Measurements from ENCODE around the gene ARHGAP35. TPM values are rescaled to one million over a fixed set of nuclear protein-coding genes. Genes with fewer than 3 reads are reported as not detected.

The ARHGAP35 gene
- total and polyA plus RNA-seq, 2 experiments from 2014 or later, result 13.6 to 57.7 TPM

DNA sequence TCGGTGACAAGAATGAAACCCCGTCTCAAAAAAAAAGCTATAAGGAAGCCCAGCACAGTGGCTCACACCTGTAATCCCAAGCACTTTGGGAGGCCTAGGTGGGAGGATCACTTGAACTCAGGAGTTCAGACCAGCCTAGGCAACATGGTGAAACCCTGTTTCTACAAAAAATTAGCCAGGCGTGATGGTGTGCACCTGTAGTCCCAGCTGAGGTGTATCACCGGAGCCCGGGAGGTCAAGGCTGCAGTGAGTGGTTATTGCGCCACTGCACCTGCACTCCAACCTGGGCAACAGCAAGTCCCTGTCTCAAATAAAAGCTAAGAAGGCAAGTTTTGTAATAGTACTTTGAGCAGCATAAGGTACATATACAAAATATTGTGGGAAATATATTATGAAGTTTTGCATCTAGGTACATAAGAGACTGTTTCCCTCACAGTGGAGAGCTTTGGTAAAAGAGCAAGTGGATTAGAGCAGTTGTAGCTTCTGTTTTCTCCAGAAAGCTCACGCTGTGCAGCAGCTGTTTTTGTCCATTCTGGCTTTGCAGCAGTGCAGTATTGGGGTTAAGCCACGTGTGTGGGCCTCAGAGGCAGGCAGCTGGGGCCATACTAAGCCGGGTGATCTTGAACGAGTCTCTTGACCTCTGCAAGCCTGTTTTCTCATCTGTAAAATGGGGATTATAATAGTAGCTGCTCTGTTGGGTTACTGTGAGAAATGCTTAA lies 35.4 kb downstream of the ARHGAP35 start:
- Mint-ChIP-seq H3K27ac (no peak overlapping the region; the same call in 1 of the 2 replicates), H3K36me3 (ENCODE audit: low read depth) (no peaks in the 10 kb centered on the region), H3K9me3 (no peaks in the 10 kb centered on the region), H3K27me3 (ENCODE audit: insufficient read depth, low read depth, poor library complexity) (peaks cover 5% of the 10 kb centered on the region), H3K4me1 (peaks cover 24% of the 10 kb centered on the region), H3K4me3 (no peak overlapping the region)
- Histone ChIP-seq H2AFZ (no peak overlapping the region), H3K36me3 (ENCODE audit: insufficient read depth) (no peaks in the 10 kb centered on the region), H3K4me3 (no peak overlapping the region), H3F3A (replicated peaks; ENCODE audit: low read depth) (no peaks in the 10 kb centered on the region), H3K79me2 (replicated peaks; ENCODE audit: insufficient read depth) (peaks cover 97% of the 10 kb centered on the region), H3K27ac (ENCODE audit: low read depth) (no peak overlapping the region), H3K9me2 (ENCODE audit: insufficient read depth) (no peaks in the 10 kb centered on the region), H3K4me2 (no peak overlapping the region), H3K4me1 (ENCODE audit: insufficient read depth) (peaks cover 6% of the 10 kb centered on the region), H4K20me1 (replicated peaks; ENCODE audit: insufficient read depth) (peaks cover 27% of the 10 kb centered on the region), H3K27me3 (ENCODE audit: insufficient read depth) (no peaks in the 10 kb centered on the region)
- ATAC-seq (no peak), DNase-seq (ENCODE audit: low spot score) (no peak)
- TF ChIP-seq EZH2phosphoT487 (IDR thresholded peaks at IDR 0.05; ENCODE audit: unreplicated experiment) (no peak), JUNB (IDR thresholded peaks at IDR 0.05; ENCODE audit: unreplicated experiment) (no peak), ZNF331 (CRISPR knock-in tag; IDR thresholded peaks at IDR 0.05; ENCODE audit: low read depth) (no peak)
- TF ChIP-seq, protein P1, sequence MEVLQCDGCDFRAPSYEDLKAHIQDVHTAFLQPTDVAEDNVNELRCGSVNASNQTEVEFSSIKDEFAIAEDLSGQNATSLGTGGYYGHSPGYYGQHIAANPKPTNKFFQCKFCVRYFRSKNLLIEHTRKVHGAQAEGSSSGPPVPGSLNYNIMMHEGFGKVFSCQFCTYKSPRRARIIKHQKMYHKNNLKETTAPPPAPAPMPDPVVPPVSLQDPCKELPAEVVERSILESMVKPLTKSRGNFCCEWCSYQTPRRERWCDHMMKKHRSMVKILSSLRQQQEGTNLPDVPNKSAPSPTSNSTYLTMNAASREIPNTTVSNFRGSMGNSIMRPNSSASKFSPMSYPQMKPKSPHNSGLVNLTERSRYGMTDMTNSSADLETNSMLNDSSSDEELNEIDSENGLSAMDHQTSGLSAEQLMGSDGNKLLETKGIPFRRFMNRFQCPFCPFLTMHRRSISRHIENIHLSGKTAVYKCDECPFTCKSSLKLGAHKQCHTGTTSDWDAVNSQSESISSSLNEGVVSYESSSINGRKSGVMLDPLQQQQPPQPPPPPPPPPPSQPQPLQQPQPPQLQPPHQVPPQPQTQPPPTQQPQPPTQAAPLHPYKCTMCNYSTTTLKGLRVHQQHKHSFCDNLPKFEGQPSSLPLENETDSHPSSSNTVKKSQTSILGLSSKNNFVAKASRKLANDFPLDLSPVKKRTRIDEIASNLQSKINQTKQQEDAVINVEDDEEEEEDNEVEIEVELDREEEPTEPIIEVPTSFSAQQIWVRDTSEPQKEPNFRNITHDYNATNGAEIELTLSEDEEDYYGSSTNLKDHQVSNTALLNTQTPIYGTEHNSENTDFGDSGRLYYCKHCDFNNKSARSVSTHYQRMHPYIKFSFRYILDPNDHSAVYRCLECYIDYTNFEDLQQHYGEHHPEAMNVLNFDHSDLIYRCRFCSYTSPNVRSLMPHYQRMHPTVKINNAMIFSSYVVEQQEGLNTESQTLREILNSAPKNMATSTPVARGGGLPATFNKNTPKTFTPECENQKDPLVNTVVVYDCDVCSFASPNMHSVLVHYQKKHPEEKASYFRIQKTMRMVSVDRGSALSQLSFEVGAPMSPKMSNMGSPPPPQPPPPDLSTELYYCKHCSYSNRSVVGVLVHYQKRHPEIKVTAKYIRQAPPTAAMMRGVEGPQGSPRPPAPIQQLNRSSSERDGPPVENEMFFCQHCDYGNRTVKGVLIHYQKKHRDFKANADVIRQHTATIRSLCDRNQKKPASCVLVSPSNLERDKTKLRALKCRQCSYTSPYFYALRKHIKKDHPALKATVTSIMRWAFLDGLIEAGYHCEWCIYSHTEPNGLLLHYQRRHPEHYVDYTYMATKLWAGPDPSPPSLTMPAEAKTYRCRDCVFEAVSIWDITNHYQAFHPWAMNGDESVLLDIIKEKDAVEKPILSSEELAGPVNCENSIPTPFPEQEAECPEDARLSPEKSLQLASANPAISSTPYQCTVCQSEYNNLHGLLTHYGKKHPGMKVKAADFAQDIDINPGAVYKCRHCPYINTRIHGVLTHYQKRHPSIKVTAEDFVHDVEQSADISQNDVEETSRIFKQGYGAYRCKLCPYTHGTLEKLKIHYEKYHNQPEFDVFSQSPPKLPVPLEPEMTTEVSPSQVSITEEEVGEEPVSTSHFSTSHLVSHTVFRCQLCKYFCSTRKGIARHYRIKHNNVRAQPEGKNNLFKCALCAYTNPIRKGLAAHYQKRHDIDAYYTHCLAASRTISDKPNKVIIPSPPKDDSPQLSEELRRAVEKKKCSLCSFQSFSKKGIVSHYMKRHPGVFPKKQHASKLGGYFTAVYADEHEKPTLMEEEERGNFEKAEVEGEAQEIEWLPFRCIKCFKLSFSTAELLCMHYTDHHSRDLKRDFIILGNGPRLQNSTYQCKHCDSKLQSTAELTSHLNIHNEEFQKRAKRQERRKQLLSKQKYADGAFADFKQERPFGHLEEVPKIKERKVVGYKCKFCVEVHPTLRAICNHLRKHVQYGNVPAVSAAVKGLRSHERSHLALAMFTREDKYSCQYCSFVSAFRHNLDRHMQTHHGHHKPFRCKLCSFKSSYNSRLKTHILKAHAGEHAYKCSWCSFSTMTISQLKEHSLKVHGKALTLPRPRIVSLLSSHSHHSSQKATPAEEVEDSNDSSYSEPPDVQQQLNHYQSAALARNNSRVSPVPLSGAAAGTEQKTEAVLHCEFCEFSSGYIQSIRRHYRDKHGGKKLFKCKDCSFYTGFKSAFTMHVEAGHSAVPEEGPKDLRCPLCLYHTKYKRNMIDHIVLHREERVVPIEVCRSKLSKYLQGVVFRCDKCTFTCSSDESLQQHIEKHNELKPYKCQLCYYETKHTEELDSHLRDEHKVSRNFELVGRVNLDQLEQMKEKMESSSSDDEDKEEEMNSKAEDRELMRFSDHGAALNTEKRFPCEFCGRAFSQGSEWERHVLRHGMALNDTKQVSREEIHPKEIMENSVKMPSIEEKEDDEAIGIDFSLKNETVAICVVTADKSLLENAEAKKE (CRISPR knock-in tag; IDR thresholded peaks at IDR 0.05), result no peak

DNA sequence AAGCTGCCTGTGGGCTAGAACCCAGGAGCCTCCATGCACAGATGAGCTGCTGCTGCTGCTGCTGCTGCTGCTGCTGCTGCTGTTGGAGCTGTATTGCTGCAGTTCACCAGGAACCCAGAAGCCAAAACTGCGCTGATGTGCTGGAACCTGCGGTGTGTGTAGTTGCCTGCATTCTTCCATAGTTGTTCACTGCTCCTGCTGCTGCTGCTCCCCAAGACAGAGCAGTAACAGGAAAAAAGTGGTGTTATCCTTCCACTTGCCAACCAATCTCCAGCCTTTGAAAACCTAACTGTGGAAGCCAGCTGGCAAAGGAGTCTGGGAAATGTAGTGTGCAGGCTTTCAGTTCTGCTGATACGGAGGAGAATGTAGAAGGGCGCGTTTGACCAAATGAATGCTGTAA lies 37.9 kb downstream of the ARHGAP35 start:
- H2AFZ ChIP-seq, result no peak overlapping the region
- peaks cover 33% of the 10 kb centered on the region for H3K4me1 Mint-ChIP-seq
- ATAC-seq, result peak; percentile 21; the same call in 2 of the 3 replicates
- H3K36me3 Mint-ChIP-seq (ENCODE audit: low read depth), result no peaks in the 10 kb centered on the region
- no peak overlapping the region for H3K4me3 ChIP-seq
- no peaks in the 10 kb centered on the region for H3K9me3 Mint-ChIP-seq
- DNase-seq (ENCODE audit: low spot score), result peak; percentile 33
- H3K27me3 ChIP-seq (ENCODE audit: insufficient read depth), result no peaks in the 10 kb centered on the region
- no peak overlapping the region for H3K4me3 Mint-ChIP-seq
- H3K4me2 ChIP-seq, result no peak overlapping the region
- H3K4me1 ChIP-seq (ENCODE audit: insufficient read depth), result peaks cover 12% of the 10 kb centered on the region
- H3K27ac ChIP-seq (ENCODE audit: low read depth), result no peak overlapping the region
- peaks cover 36% of the 10 kb centered on the region for H4K20me1 ChIP-seq (replicated peaks; ENCODE audit: insufficient read depth)
- H3K36me3 ChIP-seq (ENCODE audit: insufficient read depth), result no peaks in the 10 kb centered on the region
- no peaks in the 10 kb centered on the region for H3F3A ChIP-seq (replicated peaks; ENCODE audit: low read depth)
- no peaks in the 10 kb centered on the region for H3K9me2 ChIP-seq (ENCODE audit: insufficient read depth)
- peaks cover 5% of the 10 kb centered on the region for H3K27me3 Mint-ChIP-seq (ENCODE audit: insufficient read depth, low read depth, poor library complexity)
- H3K79me2 ChIP-seq (replicated peaks; ENCODE audit: insufficient read depth), result peaks cover 97% of the 10 kb centered on the region
- no peak overlapping the region for H3K27ac Mint-ChIP-seq
- no peak for TF ChIP-seq STAT1 (IDR thresholded peaks at IDR 0.05; ENCODE audit: unreplicated experiment)
- no peak for TF ChIP-seq REST (IDR thresholded peaks at IDR 0.05; ENCODE audit: unreplicated experiment)
- no peak for TF ChIP-seq EZH2 (IDR thresholded peaks at IDR 0.05; ENCODE audit: low read depth, unreplicated experiment)
- TF ChIP-seq, protein P2, sequence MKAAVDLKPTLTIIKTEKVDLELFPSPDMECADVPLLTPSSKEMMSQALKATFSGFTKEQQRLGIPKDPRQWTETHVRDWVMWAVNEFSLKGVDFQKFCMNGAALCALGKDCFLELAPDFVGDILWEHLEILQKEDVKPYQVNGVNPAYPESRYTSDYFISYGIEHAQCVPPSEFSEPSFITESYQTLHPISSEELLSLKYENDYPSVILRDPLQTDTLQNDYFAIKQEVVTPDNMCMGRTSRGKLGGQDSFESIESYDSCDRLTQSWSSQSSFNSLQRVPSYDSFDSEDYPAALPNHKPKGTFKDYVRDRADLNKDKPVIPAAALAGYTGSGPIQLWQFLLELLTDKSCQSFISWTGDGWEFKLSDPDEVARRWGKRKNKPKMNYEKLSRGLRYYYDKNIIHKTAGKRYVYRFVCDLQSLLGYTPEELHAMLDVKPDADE (IDR thresholded peaks at IDR 0.05), result no peak
- no peak for TF ChIP-seq ZNF114 (CRISPR knock-in tag; IDR thresholded peaks at IDR 0.05)
